ENCODE measurements around the gene PIK3C2A. TPM values are rescaled to one million over a fixed set of nuclear protein-coding genes. Genes with fewer than 3 reads are reported as not detected.
"Not testable (repeated sequence)": the region's sequence is repeated elsewhere in the genome, so short reads cannot be mapped to it uniquely, and the experiment has no call there.

Gene PIK3C2A
- total RNA-seq, 2 donors from 2014 or later = 21.4 to 40.0 TPM

GRCh38 chr11:17233101-17233500 is 25.3 kb upstream of the PIK3C2A start:
- H3K36me3 ChIP-seq (replicated peaks in 1 of 2; ENCODE audit: insufficient read depth in 1 of 2, low read depth in 2 of 2) = no peaks in the 10 kb centered on the region
- H3K27me3 ChIP-seq = no peaks in the 10 kb centered on the region
- intact Hi-C loops (cut with DNase I) = no loop called here
- H3K27ac ChIP-seq = no peak overlapping the region
- no peak for TF ChIP-seq CTCF (IDR thresholded peaks at IDR 0.05)
- TF ChIP-seq POLR2A (IDR thresholded peaks at IDR 0.05) = no peak
- no peak for DNase-seq
- no peak for ATAC-seq
- H3K9me3 ChIP-seq = no peaks in the 10 kb centered on the region
- H3K4me3 ChIP-seq = no peak overlapping the region
- no peaks in the 10 kb centered on the region for H3K4me1 ChIP-seq

DNA sequence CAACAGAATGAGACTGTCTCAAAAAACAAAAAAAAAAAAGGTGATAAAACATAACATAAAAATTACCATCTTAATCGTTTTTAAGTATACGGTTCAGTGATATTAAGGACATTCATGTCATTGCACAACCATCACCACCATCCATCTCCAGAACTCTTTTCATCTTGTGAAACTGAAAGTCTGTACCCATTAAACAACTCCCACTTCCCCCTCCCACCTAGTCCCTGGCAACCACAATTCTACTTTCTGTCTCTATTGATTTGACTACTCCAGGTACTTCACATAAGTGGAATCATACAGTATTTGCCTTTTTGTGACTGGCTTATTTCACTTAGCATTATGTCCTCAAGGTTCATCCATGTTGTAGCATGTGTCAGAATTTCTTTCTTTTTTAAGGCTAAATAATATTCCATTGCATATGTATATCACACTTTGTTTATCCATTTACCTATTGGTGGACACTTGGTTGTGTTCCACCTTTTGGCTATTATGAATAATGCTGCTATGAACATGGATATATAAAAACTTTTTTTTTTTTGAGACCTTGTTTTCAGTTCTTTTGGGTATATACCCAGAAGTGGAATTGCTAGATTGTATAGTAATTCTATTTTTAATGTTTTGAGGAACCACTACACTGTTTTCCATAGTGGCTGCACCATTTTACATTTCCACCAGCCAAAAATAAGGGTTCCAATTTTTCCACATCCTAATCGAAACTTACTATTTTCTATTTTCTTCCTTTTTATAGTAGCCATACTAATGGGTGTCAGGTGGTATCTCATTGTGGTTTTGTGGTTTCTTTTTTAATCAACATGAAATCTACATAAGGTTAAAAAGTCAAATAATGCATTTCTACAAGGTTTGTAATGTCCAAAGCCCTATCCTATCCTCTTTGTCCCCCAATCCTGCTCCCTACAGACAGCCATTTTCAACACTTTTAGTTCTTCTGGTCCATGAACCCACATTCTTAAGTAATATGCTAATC is 23.4 kb upstream of the PIK3C2A start:
- Histone ChIP-seq H3K4me3 (no peak overlapping the region), H3K27ac (no peak overlapping the region), H3K36me3 (replicated peaks in 1 of 2; ENCODE audit: insufficient read depth in 1 of 2, low read depth in 2 of 2) (no peaks in the 10 kb centered on the region), H3K9me3 (no peaks in the 10 kb centered on the region), H3K4me1 (no peaks in the 10 kb centered on the region), H3K27me3 (no peaks in the 10 kb centered on the region)
- ATAC-seq (no peak), DNase-seq (no peak)
- no peak for TF ChIP-seq POLR2A (IDR thresholded peaks at IDR 0.05)
- TF ChIP-seq CTCF (IDR thresholded peaks at IDR 0.05) = no peak
- intact Hi-C loops (cut with DNase I) = no loop called here
- 50 to 52% methylated on average over 3 of the region's 3 CpGs for WGBS, 2 donors

GRCh38 chr11:17229481-17230152 is 21.8 kb upstream of the PIK3C2A start:
- Histone ChIP-seq H3K27ac (no peak overlapping the region), H3K4me1 (no peaks in the 10 kb centered on the region), H3K36me3 (replicated peaks in 1 of 2; ENCODE audit: insufficient read depth in 1 of 2, low read depth in 2 of 2) (no peaks in the 10 kb centered on the region), H3K4me3 (no peak overlapping the region), H3K9me3 (no peaks in the 10 kb centered on the region), H3K27me3 (no peaks in the 10 kb centered on the region)
- DNase-seq = no peak
- no peak for TF ChIP-seq CTCF (IDR thresholded peaks at IDR 0.05)
- TF ChIP-seq POLR2A (IDR thresholded peaks at IDR 0.05) = no peak
- intact Hi-C loops (cut with DNase I) = loop anchor here (5.0 kb wide), 1 partner anchor 273 kb away; no protein-coding TSS in a partner anchor
- WGBS, 2 donors = 68 to 80% methylated on average over 7 of the region's 7 CpGs
- ATAC-seq = no peak

DNA sequence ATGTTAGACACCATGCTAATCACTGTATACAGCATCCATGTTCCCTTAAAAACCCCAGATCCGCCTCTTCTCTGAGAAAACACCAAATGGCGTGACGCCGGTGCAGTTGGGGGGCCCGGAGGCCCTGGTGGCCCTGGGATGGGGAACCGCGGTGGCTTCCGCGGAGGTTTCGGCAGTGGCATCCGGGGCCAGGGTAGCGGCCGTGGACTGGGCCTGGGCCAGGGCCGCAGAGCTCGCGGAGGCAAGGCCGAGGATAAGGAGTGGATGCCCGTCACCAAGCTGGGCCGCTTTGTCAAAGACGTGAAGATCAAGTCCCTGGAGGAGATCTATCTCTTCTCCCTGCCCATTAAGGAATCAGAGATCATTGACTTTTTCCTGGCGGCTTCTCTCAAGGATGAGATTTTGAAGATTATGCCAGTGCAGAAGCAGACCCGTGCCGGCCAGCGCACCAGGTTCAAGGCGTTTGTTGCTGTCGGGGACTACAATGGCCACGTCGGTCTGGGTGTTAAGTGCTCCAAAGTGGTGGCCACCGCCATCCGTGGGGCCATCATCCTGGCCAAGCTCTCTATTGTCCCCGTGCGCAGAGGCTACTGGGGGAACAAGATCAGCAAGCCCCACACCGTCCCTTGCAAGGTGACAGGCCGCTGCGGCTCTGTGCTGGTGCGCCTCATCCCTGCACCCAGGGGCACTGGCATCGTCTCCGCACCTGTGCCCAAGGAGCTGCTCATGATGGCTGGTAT is 20.6 kb upstream of the PIK3C2A start:
- 94 to 95% methylated on average over 13 to 36 of the region's 38 CpGs for WGBS, 2 donors
- not testable (repeated sequence) for H3K4me3 ChIP-seq; ATAC-seq; H3K9me3 ChIP-seq; H3K36me3 ChIP-seq (replicated peaks in 1 of 2; ENCODE audit: insufficient read depth in 1 of 2, low read depth in 2 of 2); H3K27ac ChIP-seq; DNase-seq; H3K4me1 ChIP-seq; H3K27me3 ChIP-seq
- intact Hi-C loops (cut with DNase I) = loop anchor here (5.0 kb wide), 1 partner anchor 274 kb away; no protein-coding TSS in a partner anchor

DNA sequence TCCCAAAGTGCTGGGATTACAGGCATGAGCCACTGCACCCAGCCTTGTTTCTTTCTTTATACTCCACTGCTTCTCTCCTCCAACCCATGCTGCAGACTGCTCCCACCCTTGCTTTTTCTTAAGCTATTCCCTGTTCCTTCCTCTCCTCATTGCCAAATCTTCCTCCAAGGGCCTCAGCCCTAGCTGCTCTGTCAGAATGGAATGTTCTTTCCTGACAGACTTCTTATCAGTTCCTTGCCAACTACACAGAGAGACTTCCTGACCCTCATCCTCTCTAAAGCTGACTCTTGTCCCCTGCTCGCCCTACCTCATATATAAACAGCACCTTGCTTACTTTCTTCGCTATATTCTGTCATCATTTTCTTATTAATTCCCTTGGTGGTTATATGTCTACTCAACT is 16.9 kb upstream of the PIK3C2A start:
- no peak overlapping the region for H3K27ac ChIP-seq
- TF ChIP-seq POLR2A (IDR thresholded peaks at IDR 0.05) (no peak), CTCF (IDR thresholded peaks at IDR 0.05) (no peak)
- no peaks in the 10 kb centered on the region for H3K27me3 ChIP-seq
- no peak overlapping the region for H3K4me3 ChIP-seq
- 74 to 78% methylated on average over 2 of the region's 2 CpGs for WGBS, 2 donors
- ATAC-seq = no peak
- no peaks in the 10 kb centered on the region for H3K9me3 ChIP-seq
- no peak for DNase-seq
- no peaks in the 10 kb centered on the region for H3K4me1 ChIP-seq
- no peaks in the 10 kb centered on the region for H3K36me3 ChIP-seq (replicated peaks in 1 of 2; ENCODE audit: insufficient read depth in 1 of 2, low read depth in 2 of 2)
- intact Hi-C loops (cut with DNase I) = loop anchor here (5.0 kb wide), 1 partner anchor 278 kb away; no protein-coding TSS in a partner anchor

Measured in body of pancreas (tissue), 4 donors.